ENCODE measurements around the gene NDUFA13.
A peak's percentile ranks its signal among the peaks of the same experiment; 100 is the strongest.

The NDUFA13 gene

GRCh38 chr19:19488875-19489690 lies 26.9 kb upstream of the NDUFA13 start:
- DNase-seq (ENCODE audit: low read depth in 1 of 2, low spot score in 1 of 2): peak; percentile 48 to 85

- no peak for DNase-seq (ENCODE audit: low read depth in 1 of 2, low spot score in 1 of 2)
Observed at GRCh38 chr19:19489804-19490204, 26.2 kb upstream of the NDUFA13 start.

DNA sequence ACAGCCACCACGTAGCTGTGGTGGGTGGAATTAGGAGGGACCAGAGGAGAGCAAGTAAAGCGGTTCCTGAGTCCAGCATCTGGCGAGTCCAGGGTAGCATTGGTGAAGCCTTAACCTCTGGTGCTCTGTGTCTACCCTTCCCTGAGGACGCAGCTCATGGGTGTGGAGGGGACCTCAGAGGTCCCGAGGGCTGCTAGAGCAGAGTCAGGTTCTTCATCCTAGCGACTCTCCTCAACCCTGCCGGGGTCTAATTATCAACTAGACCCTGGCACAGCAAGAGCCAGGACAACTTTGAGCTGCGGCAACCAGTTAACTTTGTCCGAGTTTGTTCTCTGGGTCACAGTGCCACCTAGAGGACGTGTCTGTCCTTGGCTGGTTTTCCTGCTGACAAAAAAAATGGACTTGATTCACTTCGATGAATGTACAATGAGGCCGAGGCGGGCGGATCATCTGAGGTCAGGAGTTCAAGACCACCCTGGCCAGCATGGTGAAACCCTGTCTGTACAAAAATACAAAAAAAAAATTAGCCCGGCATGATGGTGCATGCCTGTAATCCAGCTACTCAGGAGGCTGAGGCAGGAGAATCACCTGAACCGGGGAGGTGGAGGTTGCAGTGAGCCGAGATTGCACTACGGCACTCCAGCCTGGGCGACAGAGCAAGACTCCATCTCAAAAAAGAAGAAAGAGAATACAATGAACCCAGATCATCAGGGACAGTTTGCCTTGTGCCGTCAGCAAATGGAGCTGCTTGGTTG lies 25.6 kb upstream of the NDUFA13 start:
- DNase-seq (ENCODE audit: low read depth in 1 of 2, low spot score in 1 of 2): peak; percentile 58 to 79

GRCh38 chr19:19491321-19492025 lies 24.6 kb upstream of the NDUFA13 start:
- no peak for DNase-seq (ENCODE audit: low read depth in 1 of 2, low spot score in 1 of 2)

DNA sequence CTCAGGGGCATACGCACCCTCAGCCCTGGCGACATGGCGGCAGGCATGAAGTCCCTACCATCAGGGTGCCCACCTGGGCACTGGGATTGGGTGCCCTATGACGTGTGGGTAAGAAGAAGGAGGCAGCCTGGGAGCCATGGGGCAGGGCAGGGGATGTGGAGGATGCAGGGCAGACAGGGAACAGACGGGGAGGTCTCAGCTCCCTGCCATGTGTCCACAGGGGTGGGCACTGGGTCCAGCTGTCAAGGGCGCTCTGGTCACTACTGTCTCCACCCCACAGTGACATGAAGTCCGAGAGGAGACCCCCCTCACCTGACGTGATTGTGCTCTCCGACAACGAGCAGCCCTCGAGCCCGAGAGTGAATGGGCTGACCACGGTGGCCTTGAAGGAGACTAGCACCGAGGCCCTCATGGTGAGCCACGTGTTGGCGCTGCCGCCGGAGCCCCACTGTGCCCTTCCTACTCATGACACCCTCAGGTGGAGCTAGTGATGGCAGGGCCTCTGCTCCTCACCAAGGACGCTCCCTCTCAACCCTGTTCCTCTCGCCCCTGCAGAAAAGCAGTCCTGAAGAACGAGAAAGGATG lies 23.9 kb upstream of the NDUFA13 start:
- no peak for DNase-seq (ENCODE audit: low read depth in 1 of 2, low spot score in 1 of 2)

GRCh38 chr19:19493841-19494546 lies 22.0 kb upstream of the NDUFA13 start:
- DNase-seq (ENCODE audit: low read depth in 1 of 2, low spot score in 1 of 2): no peak

GRCh38 chr19:19495614-19496603 lies 20.1 kb upstream of the NDUFA13 start:
- no peak for DNase-seq (ENCODE audit: low read depth in 1 of 2, low spot score in 1 of 2)

DNA sequence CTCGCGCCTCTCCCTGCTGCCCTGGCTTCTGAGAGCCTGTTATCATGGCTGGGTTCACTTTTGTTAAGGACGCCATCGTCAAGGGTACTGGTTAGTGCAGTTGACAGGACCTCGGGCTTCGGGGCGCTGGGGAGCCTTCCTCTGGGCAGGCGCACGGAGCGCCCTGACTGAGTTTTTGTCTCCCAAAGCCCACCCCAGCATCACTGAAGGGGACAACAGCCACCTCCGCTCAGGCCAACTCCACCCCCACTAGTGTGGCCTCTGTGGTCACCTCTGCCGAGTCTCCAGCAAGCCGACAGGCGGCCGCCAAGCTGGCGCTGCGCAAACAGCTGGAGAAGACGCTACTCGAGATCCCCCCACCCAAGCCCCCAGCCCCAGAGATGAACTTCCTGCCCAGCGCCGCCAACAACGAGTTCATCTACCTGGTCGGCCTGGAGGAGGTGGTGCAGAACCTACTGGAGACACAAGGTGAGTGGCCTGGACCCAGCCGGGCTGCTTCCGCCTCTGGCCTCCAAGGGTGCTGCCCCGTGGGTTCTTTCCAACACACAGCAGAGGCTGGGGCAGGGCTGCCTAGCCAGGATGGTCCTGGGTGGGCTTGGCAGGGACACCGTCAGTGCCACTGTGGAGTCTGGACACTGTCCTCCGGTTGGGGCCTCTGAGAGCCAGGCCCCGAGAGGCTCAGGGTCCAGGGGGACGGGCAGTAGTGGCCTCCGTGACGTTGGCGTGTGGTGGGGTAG lies 17.6 kb upstream of the NDUFA13 start:
- DNase-seq (ENCODE audit: low read depth in 1 of 2, low spot score in 1 of 2): no peak

- DNase-seq (ENCODE audit: low read depth in 1 of 2, low spot score in 1 of 2): no peak
Observed at GRCh38 chr19:19499272-19499995, 16.6 kb upstream of the NDUFA13 start.

DNA sequence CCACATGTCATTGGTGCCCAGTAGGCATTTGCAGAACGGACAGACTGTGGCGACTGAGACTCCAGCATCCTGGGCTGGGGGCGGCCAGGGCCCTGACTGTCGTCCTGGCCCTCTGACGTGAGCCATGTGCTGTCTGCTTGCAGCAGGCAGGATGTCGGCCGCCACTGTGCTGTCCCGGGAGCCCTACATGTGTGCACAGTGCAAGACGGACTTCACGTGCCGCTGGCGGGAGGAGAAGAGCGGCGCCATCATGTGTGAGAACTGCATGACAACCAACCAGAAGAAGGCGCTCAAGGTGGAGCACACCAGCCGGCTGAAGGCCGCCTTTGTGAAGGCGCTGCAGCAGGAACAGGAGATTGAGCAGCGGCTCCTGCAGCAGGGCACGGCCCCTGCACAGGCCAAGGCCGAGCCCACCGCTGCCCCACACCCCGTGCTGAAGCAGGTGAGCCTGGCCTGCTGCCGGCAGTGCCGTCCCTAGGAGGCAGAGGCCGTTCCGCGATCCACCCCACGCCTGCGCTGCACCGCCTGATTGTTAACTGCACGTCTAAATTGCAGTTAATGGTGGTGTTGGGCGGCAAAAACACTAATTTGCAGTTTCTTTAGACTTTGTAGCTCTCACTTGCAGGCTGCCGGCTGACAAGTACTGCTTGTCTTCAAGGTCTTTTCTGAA lies 14.9 kb upstream of the NDUFA13 start:
- no peak for DNase-seq (ENCODE audit: low read depth in 1 of 2, low spot score in 1 of 2)

DNA sequence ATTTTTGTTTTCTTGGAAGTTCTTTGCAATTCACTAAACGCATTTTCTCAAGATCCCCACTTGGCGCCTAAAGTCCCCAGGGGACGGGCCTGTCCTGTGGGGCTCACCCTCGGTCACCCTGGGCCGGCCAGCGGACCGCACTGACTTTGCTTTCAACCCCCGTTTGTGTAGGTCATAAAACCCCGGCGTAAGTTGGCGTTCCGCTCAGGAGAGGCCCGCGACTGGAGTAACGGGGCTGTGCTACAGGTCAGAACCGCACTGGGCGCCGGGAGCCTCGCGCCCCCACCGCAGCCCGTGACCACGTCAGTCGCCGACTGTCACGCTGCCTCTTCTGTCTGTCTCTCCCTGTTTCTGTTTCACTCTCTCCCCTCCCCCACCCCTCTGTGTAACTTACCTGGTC lies 14.2 kb upstream of the NDUFA13 start:
- DNase-seq (ENCODE audit: low read depth in 1 of 2, low spot score in 1 of 2): no peak

DNA sequence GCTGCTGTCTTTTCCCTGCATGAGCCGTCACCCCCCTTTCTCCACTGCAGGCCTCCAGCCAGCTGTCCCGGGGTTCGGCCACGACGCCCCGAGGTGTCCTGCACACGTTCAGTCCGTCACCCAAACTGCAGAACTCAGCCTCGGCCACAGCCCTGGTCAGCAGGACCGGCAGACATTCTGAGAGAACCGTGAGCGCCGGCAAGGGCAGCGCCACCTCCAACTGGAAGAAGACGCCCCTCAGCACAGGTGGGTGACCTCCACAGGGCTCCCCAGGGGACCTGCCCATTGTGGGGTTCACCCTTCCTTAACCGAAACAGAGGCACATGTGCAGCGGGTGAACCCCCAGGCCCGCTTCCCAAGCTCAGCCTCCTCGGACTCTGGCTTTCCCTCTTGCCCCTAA lies 13.7 kb upstream of the NDUFA13 start:
- no peak for DNase-seq (ENCODE audit: low read depth in 1 of 2, low spot score in 1 of 2)

GRCh38 chr19:19502808-19503602 lies 13.0 kb upstream of the NDUFA13 start:
- DNase-seq (ENCODE audit: low read depth in 1 of 2, low spot score in 1 of 2): no peak

DNA sequence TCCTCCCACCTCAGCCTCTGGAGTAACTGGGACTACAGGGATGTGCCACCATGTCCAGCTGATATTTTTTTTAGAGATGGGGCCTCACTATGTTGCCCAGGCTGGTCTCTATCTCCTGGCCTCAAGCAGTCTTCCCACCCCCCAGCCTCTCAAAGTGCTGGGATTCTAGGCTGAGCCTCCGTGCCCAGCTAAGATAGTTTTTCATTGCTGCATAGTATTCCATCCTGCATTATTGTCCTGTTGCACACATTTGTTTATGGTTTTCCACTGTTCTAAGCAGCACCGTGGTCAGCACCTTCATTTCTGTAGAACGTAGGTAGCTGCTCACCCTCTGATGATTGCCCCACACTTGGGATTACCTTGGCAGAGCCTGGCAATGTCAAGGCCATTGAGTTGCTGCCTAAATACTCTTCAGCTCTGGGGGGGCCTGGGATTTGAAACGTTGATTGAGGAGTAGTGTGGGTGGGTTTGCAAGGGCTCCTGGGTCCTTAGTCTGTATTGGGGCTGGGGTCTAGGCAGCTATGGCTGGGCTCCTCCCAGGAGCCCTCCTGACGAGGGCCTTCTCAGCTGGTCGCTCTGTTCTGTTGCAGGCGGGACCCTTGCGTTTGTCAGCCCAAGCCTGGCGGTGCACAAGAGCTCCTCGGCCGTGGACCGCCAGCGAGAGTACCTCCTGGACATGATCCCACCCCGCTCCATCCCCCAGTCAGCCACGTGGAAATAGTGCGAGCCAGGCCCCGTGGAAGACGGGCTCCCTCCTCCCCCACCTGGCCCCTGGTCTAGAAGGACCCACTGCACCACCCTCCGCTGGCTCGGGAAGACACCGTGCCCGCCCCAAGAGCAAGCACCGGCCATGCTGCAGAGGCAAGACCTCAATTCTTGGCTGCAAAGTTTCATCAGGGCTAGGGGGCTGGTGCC lies 11.0 kb upstream of the NDUFA13 start:
- no peak for DNase-seq (ENCODE audit: low read depth in 1 of 2, low spot score in 1 of 2)

- DNase-seq (ENCODE audit: low read depth in 1 of 2, low spot score in 1 of 2): no peak
Observed at GRCh38 chr19:19505669-19506326, 10.2 kb upstream of the NDUFA13 start.
